M059J (cell line): ENCODE results near the gene FAM110D. TPM values are rescaled to one million over a fixed set of nuclear protein-coding genes. Genes with fewer than 3 reads are reported as not detected.

Experiments used
- DNase-seq: peaks from one replicate; pipeline ENCODE4 v3.0.0-alpha.2; 2012; ENCODE audit warnings: low read depth
- total RNA-seq: library from RNA; depleted of rRNA; stranded (reverse); fragments of >200 nt; shearing (Covaris generic); gene quantifications from 2 replicates; pipeline ENCODE4 v1.2.3, GENCODE V29; 2014; rRNA removed

Gene FAM110D
- total RNA-seq: not detected in 2 replicates

DNA sequence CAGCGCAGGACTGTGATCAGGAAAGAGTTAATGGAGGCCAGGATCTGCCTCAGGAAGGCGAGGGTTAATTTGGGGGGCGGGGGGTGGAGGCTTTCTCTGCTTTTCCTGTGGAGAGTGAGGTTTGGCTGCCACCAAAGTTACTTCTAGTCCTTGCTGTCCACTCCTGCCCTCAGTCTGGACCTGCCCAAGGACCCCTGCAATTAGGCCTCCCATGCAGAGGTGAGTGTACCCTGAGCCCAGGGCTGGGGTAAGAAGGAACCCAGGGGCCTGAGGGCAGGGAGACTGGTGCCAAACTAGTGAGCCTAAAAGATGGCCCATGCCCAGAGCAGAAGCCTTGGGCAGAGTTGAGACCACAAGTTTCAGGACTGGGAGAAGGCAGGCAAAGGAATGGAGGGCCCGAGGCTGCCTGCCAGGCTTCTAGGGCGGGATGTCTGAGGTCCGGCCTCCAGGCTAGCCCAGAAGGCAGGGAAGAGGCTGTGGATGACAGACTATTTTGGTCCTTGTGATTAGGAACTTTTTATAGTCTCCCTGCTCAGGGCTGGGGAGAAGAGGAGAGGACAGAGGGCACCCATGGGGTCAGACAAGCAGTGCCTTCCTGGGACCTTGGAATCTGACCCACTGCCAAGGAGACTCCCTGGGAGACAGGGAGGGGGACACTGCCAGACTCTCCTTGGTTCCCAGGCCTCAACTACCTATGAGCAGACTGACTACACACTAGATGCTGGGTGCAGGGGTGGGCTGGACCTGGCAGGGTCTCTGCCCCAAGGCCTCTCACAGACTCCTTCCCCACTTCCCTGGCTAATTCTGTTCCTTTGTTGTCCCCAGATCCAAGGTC is at the start of gene FAM110D:
Gene FAM110D, plus strand, starts transcription at position 172 of the 835 bp plus-strand sequence. CDS start 2,213 bp downstream, outside the sequence.
- DNase-seq: peak; percentile 26

DNA sequence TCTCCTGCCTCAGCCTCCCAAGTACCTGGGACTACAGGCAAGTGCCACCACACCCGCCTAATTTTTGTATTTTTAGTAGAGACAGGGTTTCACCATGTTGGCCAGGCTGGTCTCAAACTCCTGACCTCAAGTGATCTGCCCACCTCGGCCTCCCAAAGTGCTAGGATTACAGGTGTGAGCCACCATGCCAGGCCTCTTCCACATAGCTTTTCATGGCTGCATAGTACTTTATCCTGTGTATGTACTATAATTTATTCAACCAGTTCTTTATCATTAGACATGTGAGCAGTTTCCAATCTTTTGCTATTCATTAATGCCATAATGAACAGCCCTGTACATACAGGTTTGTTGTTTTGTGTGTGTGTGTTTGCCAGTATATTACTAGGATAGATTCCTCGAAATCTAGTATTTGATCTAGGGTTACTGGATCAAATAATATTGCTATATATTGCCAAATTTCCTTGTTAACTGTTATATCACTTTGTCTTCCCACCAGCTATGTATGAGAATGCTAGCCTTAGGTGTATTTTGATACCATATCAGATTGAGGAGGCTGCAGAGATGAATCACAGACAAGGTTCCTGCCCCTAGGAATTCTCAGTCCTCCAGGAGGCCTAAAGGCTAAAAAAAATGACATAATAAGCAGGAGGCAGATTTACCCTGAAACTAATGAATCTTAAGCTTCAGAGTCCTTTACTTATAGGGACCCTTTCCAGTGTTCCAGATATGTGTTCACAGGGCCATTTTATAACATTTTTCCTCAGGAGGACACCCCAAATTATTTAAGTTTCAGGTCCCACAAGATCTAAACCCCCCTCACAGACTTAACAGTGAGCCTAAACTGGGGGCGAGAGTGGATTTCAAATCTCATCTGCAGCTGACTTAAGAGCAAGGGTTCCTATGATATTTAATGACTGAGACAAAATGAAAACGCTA is 49.4 kb upstream of the FAM110D start:
- peak; percentile 48 for DNase-seq

DNA sequence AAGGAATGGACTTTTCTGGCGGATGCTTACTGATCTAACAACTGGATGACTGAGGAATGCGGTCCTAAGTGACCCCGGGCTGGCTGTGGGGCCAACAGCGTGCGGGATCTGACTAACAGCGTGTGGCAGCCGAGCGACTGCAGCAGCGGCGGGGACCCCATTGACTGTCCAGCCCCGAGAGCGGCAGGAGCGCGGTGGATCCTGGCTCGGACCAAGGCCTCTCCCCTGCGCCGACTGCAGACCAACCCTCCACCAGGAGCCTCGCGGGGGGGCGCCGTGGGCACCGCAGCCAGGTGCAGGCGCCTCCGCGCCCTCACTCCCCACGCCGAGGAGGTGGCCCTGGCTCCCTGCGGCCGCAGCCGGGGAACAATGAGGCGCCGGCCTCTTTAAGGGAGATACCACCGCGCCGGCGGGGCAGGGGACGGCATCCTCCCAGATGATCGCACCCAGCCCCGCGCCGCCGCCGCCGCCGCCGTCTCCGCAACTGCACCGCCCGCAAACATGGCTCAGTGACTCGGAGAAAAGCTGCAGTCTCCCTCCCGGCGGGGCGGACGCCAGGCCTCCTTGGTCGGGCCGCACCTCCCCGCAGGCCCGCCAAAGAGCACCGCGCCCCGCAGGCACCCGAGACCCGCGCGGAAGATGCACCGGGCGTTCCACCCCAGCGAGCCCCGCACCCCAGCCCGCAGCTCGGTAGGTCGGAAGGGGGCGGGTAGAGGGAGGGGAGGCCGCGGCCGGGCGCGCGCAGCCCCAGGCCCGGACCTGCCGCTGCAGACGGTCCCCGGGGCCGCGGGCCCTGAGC is 47.9 kb upstream of the FAM110D start:
- peak; percentile 70 for DNase-seq

DNA sequence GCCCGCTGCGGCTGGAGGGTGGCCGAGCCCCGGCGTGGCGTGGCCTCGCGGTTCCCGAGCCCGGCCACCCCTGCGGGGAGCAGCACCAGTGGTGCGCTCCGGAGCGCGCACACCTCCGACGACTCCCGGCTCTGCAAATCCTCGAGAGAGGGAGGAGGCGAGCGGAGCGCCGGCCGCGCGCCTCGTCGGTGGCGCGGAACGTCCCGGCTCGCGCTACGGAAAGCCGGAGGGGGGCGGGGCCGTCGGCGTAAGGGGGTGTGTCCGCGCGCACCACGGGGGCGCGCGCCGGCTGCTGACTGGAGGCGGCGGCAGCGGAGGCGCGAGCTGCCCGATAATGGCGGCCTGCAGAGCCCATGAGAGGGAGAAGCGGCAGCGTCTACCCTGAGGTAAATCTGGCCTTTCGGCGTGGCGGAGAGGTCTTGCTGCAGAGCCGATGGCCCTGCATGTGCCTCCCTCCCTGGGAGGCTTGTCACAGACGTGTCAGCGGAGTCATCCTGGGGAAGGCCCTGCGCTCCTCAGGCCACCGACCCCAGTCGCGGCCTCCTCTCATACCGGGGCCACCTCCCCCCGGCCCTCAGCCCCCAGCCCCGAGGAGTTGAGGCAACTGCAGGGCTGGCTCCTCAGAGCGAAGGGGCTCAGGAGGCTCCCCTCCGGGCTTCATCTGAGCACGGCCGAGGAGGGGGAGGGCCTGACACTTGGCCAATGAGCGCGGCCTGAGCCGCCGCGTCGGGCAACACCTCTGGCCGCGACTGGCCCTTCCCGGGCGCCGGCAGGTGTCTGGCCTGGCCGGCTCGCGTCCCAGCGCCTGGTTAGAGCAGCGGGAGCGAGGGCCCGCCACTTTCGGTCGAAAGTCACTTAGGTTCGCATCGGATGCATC is 47.1 kb upstream of the FAM110D start, which contains the start of gene PDIK1L:
Gene PDIK1L, plus strand, starts transcription at position 295 of the 877 bp plus-strand sequence. CDS start 2,485 bp downstream, outside the sequence.
- DNase-seq: peak; percentile 94

DNA sequence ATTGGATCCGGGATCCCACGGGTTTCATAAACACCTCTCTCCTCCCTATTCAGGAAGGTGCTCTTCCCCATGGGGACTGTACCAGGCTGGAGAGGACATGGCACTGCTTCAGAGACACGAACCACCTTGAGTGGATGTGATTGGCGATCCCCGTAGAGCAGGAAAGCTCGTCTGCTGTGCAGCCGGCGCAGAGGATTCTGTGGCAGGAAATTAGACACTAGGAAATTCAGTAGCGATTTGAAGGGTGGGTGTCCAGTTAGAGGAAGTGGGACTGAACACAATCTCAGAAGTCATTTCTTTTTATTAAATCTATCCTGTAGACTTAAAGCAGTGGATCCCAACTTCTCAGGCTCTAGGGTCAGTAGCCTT is 46.5 kb upstream of the FAM110D start:
- no peak for DNase-seq

DNA sequence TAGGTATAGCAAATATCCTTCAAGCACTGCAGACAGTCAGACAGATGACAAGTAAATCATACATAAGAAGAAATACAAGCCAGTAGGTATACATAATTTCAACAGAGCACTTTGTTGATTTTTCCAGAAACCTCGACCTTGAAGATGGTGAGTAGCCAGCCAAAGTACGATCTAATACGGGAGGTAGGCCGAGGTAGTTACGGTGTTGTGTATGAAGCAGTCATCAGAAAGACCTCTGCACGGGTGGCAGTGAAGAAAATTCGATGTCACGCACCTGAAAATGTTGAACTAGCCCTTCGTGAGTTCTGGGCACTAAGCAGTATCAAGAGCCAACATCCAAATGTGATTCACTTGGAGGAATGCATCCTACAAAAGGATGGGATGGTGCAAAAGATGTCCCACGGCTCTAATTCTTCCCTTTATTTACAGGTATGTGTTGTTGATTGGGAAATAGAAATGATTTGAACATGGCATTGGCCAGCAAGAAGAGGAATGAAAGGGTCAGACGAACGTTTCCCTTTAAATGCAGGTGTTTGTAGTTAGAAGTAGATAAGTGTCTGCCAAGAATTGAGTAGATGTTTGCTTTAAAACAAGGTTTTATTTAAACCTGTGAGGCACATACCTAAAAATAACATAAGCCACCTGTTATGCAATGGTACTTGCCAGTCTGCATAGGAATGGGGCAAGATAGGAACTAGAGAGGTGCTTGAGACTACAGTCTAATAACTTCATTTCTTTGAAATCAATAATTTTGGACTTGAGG is 44.5 kb upstream of the FAM110D start:
- DNase-seq: no peak

DNA sequence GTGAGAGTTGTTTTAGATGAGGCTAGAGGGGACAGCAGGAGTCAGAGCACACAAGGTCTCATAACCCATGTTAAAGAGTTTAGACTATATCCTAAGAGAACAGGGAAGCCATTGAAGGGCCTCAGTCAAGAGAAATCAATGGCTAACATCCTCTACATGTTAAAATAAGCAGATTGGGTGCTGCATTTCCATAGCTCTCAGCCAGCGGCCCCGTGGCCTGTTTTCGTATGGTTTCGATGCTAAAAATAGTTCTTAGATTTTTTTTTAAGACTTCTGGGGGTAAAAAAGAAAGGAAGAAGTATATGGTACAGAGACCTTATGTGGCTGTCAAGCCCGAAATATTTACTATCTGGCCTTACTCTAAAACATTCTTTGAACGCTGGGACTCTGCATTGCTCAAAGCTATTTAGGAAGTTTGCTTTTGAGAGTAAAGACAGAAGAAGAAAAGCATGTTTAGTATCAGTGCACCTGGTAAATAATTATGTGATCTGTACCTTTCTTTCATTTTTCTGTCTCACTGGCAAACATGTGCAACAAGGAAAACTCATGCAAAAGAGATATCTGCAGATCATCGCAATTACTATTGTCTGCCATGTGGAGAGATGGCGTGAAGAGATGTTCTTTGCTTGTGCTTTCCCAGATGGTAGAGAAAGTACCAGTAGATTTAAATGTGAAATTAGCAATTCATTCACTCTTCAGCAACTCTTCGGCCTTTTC is 38.8 kb upstream of the FAM110D start:
- DNase-seq: no peak

DNA sequence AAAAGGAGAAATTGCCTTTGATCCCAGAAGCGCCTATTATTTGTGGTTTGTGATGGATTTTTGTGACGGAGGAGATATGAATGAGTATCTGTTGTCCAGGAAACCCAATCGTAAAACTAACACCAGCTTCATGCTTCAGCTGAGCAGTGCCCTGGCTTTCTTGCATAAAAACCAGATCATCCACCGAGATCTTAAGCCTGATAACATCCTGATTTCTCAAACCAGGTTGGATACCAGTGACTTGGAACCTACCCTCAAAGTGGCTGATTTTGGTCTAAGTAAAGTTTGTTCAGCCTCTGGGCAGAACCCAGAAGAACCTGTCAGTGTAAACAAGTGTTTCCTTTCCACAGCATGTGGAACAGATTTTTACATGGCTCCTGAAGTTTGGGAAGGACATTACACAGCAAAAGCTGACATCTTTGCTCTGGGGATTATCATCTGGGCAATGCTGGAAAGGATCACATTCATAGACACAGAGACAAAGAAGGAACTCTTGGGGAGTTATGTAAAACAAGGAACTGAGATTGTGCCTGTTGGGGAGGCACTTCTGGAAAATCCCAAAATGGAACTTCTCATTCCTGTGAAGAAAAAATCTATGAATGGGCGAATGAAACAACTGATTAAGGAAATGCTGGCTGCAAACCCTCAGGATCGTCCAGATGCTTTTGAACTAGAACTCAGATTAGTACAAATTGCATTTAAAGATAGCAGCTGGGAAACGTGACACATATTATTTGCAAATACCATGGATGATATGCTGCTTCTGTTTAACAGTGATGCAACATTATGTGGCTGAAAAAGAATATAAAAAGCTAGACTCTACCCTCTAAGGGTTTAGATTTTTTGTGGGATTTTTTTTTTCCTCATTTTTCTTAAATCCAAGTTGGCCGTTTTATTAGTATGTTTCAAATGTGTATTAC is 36.8 kb upstream of the FAM110D start:
- peak; percentile 87 for DNase-seq

DNA sequence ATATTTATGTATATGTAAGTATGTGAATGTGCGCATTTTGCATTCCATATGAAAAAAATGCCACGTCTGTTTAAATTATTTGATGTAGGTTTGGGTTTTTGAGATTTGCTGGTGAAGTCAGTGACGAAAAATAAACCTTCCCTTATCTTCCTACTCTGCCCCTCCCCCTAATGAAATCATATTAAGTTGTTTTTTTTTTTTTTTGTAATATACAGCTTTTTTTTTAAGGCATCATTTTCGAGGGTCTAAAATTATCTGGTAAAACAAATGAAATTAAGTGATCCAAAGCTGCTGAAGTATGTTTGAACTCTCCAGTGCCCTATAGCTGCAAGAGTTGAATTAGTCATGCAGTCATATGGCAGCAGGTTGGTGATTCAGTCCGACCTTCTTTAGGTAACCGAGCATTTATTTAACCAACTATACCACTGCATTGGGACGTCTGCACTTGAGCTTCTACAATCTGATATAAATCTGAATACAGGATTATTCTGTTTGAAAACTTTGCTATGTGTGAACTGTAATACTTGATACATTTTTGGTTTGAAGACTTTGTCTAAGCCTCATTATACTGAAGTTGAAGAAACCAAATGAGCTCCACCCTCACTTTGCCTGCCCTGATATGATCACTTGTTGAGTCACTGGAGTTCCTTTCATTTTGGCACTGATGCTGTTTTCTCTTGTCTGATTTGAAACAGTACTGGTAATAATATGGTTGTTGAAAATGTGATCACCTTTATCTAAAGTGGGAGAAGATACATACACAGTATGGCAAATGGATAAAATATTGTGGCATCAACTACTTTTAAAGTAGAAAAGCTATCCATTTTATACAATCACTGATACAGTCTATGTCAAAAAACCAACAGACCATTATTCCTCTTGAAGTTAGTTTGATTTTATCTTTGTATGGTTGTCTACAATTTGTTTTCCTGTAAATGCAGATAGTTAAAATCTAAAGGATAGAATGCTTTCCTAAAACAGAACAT is 35.6 kb upstream of the FAM110D start:
- peak; percentile 82 for DNase-seq

DNA sequence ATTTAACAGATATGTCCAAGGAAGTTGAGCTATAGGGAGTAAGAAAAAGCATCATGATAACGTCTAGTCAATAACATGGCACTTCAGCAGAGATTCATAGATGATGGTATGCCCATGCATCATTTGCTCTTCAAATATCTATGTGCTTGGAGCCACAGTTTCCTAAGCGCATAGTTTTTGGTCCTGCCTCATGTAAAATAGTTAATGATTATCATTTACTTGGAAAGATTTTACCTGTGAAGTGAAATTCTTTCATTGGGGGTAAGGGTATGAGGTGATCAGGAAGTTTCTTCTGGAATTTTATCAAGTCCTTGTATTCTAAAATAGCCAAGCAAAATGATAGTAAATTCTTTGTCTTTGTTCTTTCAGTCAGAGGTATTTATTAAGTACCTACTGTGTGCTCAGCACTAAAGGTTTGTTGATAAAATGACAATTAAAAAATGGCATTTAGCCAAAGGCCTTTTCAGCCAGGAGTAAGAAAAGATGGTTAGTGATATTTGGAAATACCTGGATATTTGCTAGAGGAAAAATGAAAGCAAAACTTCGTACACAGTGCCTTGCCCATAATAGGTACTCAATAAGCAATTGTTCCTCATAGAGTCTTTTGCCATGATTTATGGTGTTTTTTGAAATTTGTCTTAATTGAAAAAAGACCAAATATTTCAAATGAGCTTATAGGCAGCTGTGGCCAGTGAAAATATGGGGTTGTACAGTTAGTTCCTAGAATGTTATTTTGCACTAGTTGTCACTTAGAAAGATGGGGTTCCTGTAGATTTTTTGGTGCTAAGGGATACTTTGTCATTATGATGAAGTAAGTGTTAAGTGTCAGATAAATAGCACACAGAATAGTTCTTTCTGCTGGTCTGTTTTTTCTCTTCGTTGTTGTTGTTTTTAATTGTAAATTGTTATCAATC is 34.2 kb upstream of the FAM110D start:
- no peak for DNase-seq

DNA sequence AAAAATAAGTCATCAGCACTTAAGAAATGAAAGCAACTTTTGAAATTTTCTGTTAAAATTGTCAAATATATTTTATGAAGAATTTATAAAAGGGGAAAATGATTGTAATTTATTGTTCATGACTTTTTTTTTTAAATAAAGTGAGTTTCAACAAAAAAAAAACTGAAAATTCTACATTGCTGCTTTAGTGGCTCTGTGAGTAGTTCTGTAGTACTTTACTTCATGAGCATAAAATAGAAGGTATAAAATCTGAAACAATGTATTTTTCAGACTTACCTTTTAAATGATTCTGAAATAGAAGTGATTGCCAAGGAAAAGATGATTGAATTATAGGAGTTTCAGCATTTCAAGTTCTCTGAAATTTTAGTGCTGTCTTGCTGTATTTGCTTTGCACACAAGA is 33.5 kb upstream of the FAM110D start:
- DNase-seq: no peak

DNA sequence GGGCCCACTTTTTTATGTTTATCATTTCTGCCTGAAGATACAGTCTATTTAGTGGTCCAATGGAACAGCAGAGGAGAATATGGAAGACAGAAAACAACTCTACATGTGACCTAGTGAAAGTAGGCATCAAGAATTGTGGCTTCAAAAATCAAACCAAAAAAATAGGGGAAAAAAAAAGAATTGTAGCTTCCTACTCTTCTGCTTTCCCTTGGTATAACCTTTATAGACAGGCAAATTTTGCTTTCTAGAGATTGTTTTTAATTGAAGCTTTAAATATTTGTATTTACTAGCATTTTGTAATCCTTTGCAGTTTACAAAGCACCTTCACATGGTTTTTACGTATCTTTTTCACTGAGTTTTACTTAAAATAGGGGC is 32.9 kb upstream of the FAM110D start:
- no peak for DNase-seq

DNA sequence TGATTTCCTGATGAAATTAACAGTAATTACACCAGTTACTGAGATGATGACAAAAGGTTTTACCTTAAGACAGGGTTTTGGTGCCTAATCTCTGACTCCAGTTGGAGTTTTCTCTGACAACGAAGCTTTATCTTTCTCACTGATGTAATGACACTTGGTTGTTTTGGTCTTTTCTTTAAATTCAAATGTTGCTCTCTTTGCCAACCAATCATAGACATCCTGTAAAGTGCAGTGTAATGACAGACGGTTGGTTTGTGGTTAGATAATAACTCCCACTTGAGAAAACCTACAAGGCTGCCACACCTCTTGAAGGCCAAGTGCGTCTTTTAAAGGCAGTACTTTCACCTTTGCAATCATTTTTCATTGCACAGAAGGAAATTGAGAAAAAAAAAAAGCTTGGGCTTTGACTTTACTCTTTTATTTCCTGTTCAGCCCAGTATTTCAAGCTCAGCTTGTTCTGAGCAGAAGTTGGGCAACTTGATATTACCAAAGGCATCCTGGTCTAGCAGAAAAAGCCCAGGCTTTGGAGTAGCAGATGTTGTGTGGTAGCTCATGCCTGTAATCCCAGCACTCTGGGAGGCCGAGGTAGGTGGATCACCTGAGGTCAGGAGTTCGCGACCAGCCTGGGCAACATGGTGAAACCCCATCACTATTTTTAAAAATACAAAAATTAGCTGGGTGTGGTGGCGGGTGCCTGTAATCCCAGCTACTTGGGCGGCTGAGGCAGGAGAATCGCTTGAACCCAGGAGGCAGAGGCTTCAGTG is 32.4 kb upstream of the FAM110D start:
- peak; percentile 87 for DNase-seq

DNA sequence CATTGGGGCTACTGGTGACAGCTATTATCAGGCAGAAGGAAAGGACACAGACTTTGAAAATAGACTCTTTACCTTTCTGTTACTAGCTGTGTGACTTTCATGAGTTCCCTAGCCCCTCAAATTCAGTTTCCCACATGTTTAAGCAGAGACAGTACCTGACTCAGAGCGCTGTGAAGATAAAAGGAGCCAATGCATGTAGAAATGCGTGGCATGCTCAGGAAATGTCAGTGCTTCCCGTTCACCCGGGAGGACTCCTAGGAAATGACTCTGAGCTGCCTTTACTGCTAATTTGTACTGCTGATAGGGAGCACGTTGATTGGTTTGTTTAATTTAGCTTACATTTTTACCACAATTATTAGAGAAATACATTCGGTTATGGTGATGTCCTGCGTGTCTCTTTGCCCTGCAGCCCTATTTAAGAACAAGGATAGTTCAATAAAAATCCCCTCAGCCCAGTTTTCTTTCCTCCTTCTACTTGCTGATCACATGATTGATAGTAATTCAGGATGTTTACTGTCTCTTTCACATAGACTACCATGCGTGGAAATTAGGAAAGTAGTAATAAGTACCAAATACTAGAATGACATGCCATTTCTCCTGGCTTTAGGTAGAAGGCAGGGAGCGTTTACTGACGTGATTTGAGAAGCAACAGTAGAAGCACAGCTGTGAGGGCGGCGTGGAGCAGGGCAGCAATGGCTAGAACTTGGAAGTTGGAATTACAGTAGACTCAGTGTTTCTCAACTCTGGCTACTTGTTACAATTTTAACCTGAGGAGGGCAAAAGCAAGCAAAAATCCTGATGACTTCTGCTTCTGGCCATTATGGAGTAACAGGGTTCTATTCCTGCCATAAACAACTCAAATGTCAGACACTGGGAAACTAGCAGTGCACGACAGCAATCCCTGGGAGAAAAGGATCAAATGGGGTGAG is 31.4 kb upstream of the FAM110D start:
- DNase-seq: no peak
